ENCODE measurements around the gene HS6ST1. TPM values are rescaled to one million over a fixed set of nuclear protein-coding genes. Genes with fewer than 3 reads are reported as not detected.
"Not testable (repeated sequence)": the region's sequence is repeated elsewhere in the genome, so short reads cannot be mapped to it uniquely, and the experiment has no call there.

HS6ST1 gene
- polyA plus RNA-seq, 4 donors, result 80.9 to 114 (median 96.5) TPM

- DNase-seq (ENCODE audit: low read depth in 4 of 4, low spot score in 2 of 4), result no peak
Measured at GRCh38 chr2:128322715-128323554, 4.3 kb upstream of the HS6ST1 start.

DNA sequence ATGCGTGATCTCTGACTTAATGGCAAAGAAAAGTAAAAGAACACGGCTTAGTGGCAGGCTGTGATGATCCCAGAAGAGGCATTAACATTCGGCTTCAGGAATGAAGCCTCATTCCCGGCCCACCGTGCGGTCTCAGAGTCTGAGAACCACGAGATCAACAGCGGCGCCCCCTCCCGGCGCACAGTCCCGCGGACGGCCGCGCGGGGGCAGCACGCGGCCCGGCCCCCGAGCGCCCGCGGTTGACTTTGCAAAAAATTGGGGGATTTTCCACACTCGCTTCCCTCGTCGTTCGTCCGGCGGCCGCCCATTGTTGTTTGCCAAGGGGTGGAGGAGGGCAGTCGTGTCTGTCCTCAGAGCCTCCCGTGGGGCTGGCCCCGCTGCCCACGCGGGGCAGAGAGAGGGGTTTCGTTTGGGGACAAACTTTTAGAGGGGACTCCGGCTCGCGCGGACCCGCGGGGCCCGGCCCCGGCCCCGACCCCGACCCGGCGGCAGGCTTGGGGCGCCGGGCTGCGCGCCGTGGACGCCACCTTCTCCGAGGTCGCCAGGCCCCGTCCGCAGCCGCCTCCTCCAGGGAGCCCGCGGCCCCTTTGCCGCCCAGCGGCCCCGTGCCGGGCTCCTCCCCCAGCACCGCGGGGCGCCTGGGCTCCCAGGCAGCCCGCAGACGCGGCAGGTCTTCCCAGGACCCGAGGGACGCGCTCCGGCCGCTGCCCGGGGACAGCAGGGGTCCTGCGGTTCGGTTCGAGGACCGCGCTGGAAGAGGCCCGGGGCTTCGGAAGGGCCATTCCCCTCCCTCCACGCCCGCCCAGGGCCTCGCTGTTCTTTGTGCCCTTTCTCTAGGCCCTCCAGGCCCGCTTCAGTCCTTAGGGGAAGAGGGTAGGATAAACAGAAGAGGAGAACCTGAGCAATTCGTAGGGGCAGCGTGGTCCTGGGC is 3.4 kb upstream of the HS6ST1 start:
- peak in 3 of 4 donors; percentile 68 to 85 (median 69) for DNase-seq (ENCODE audit: low read depth in 4 of 4, low spot score in 2 of 4)

DNA sequence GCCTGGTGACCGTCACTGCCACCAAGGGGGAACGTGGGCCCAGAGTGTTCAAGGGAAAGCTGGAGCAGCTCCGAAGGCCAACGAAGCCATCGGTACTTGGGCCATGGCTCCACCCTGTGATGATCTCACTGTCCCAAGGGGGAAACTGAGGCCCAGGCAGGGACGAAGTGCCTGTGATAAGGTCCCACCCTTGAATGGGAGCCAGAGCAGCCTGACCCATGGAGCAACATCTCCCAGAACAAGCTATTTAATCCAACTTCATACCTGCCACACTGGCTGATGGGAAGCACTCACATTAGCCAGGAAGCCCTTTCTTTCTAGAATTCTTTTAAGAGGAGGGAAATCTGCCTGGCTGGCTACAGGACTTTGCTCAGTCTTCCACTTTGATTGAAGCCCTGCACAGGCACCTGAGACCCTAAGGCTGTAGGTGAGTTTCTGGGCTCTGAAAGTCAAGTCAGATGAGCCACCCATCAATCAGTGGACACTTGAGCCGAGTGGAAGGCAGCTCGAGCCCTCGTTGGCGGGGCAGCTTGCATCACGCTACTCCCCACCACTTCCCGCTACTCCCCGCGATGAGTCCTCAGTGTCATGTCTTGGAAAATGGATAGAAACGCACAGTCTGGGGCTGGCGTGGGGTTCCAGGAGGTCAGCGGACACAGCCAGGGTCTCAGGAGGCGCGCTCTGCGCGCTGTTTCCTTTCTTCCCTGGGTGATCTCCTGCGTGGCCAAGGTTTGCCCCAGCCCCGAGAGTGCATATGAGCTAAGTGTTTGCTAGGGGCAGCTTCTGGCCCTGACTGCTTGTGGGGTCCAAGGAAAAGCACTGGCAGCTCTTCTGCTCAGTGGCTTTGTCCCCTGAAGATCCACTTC is 2.5 kb upstream of the HS6ST1 start:
- no peak for DNase-seq (ENCODE audit: low read depth in 4 of 4, low spot score in 2 of 4)

GRCh38 chr2:128320192-128320905 is 1.7 kb upstream of the HS6ST1 start:
- no peak for DNase-seq (ENCODE audit: low read depth in 4 of 4, low spot score in 2 of 4)

DNA sequence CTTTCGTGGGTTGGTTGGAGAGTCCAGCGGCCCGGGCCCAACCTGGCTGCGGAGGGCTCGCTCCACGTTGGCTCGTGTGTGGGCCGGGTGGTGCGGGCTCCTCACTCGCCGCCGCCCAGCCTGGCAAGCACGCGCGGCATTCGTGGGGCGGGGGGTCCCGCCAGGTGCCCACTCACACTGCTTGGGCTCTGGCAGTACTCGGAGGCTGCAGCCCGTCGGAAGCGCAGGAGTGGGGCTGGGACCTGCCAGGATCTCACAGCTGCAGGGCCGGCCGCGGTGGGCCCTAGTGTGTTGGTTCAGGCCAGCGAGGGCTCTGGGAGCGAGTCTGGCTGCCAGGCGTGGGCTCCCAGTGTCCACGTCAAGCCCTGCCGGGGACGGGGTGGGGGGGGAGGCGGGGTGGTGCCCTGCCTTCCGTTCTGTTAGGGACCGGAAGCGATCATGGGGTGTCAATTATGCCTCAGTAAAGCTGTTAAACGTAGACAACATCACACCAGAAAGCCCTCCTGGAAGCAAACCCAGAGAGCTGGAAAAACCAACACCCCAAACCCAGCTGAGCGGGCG is 1.0 kb upstream of the HS6ST1 start:
- no peak for DNase-seq (ENCODE audit: low read depth in 4 of 4, low spot score in 2 of 4)

- not testable (repeated sequence) for DNase-seq (ENCODE audit: low read depth in 4 of 4, low spot score in 2 of 4)
Measured at GRCh38 chr2:128318245-128318644, 423 bp downstream of the HS6ST1 start.

- not testable (repeated sequence) for DNase-seq (ENCODE audit: low read depth in 4 of 4, low spot score in 2 of 4)
Measured at GRCh38 chr2:128317899-128318225, 806 bp downstream of the HS6ST1 start.

DNA sequence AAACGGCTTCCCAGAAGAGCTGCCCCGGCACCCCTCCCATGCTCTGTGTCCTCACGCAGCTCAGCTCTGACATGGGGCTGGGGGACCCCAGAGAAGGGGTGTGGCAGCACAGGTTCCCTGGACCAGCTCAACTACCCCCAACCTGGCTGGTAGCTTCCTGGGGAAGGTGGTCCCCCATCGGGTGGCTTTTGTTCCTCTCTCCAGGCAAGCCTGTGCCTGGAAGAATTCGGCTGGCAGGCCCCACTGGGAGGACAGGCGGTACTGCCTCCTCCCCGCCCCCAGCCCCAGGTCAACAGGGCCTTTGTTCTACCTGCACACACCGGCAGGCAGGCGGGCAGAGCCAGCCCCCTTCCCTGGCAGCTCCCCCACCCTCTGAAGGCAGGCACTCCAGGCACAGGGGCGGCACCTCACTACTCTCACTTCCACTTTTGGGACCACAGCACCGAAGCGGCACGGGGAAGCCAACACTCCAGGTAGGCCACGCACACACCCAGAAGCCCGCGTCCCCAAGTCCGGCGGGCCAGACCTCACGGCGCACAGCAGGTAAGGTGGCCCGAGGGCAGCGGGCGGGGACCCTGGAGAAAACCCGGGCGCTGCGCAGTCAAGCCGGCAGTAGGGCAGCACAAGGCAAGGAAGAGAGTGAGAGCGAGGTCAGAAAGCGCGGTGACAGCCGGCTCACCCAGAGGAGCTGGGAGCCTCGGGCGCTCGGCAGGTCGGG is 1.3 kb downstream of the HS6ST1 start:
- no peak for DNase-seq (ENCODE audit: low read depth in 4 of 4, low spot score in 2 of 4)

- no peak for DNase-seq (ENCODE audit: low read depth in 4 of 4, low spot score in 2 of 4)
Measured at GRCh38 chr2:128316777-128317180, 1.9 kb downstream of the HS6ST1 start.

DNA sequence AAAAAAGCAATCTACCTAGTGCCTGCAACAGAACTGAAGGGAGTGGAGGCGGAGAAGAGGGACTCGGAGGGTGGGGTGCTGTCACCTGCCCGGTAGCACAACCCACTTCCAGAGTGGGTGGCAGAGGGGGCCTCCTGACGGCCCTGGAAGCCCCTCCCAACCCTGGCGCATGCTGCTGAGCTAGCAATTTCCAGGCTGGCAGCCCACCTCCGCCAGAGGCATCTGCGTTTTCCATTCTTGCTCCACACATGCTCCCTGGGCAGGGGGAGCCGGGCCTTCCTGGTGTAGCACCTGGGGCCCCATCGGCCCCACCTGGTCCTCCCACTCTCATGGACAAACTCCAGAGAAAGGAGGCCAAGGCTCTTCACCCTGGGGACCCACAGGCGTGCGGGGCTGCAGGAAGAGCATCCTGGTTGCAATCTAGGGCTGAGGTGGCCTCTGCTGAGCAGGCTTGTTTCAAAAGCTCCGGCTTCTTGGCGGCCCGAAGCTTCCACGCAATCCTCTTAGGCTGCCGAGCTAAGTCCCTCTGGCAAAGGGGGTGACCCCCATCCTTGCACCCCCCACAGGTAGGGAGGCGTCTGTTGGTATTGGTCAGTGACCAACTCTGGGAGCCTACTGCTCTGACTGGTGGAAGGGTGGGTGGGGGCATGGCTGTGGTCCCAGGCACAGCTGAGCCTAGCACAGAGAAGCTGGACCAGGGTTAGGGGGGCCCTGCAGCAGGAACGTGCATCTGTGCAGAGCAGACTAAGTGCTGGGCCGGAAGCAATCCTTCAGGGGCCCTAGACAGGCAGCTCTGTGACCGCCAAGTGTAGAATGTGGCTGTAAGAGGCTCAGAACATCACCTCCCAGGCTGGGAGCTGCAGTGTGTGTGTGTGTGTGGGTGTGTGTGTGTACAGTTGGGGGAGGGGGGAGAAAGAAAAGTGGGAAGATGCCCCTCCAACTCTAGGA is 2.6 kb downstream of the HS6ST1 start:
- no peak for DNase-seq (ENCODE audit: low read depth in 4 of 4, low spot score in 2 of 4)

DNA sequence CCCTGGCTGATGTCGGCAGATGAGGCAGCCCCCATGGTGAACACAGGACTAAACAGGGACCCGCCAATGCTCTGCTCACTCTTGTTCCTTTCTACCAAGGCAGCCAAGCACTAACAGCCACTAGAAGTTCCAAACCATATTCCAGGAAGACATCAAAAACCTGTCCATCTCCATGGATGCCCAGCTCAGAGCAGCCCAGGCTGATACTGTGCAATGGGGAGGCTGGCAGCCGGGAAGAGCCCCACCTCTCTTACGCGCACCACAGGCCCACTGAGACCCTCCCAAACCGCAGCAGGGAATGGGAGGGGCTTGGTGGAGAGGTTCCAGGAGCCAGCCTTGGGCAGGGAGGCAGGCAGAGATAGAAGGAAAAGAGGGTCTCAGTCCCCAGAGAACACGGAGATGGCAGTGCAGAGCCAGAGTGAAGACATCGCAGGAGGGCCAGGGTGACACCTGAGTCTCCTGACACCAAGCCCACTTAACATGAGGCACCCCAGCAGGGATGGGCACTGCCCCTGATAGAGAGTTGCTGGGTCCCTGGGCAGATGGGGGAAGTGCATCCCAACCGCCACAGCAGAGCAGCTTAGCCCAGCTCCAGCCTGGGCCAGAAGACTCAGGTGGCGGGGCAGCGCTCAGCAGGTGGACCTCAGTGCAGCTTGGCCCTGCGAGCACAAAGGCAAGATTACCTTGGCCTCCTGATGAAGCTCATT is 3.4 kb downstream of the HS6ST1 start:
- DNase-seq (ENCODE audit: low read depth in 4 of 4, low spot score in 2 of 4), result no peak

GRCh38 chr2:128314348-128315121 is 4.1 kb downstream of the HS6ST1 start:
- no peak for DNase-seq (ENCODE audit: low read depth in 4 of 4, low spot score in 2 of 4)

GRCh38 chr2:128313931-128314347 is 4.7 kb downstream of the HS6ST1 start:
- no peak for DNase-seq (ENCODE audit: low read depth in 4 of 4, low spot score in 2 of 4)

GRCh38 chr2:128313091-128313836 is 5.4 kb downstream of the HS6ST1 start:
- DNase-seq (ENCODE audit: low read depth in 4 of 4, low spot score in 2 of 4), result no peak

DNA sequence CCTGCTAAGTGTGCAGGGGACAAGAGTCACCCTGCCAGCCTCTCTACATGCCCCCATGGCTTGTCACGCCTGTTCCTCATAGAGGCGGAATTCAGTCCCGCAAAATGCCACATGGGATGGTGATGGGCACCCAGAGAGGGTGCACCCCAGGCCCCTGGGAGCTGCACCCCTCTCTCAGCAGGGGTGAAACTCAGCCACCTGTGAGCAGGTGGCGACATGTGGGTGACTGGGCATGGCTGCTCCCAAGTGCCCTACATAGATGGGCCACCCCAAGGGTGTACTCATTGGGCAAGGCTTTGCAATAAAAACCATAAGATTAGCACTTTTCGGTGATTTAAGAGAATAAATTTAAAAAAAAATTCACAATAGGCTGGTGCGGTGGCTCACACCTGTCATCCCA is 6.3 kb downstream of the HS6ST1 start:
- no peak for DNase-seq (ENCODE audit: low read depth in 4 of 4, low spot score in 2 of 4)
